Duodenal mucosa (tissue), 2 donors: ENCODE data around the gene NCOA7.

ENCODE experiments used
- H3K27ac ChIP-seq: one replicate; pipeline ENCODE4 v1.7.0; 2013; ENCODE audit warnings: low read depth, low read length
- H3K27me3 ChIP-seq, 2 donors: one replicate each; pipeline ENCODE4 v1.7.0; 2013; ENCODE audit warnings: low read length in 2 of 2, control low read depth in 1 of 2; ENCODE audit not compliant: insufficient read depth in 2 of 2, control insufficient read depth in 1 of 2
- H3K36me3 ChIP-seq, 2 donors: one replicate each; pipeline ENCODE4 v1.7.0; 2013; ENCODE audit warnings: low read length in 2 of 2, control low read depth in 1 of 2; ENCODE audit not compliant: insufficient read depth in 2 of 2, control insufficient read depth in 1 of 2
- H3K4me1 ChIP-seq, 2 donors: one replicate each; pipeline ENCODE4 v1.7.0; 2013; ENCODE audit warnings: low read length in 2 of 2, control low read depth in 1 of 2; ENCODE audit not compliant: insufficient read depth in 2 of 2, control insufficient read depth in 1 of 2
- H3K4me3 ChIP-seq, 2 donors: one replicate each; pipeline ENCODE4 v1.7.0; 2013; ENCODE audit warnings: low read length in 2 of 2, low read depth in 1 of 2
- H3K9ac ChIP-seq, 2 donors: one replicate each; pipeline ENCODE4 v1.7.0; 2013; ENCODE audit warnings: low read length in 2 of 2, low read depth in 1 of 2
- H3K9me3 ChIP-seq, 2 donors: one replicate each; pipeline ENCODE4 v1.7.0; 2013; ENCODE audit warnings: low read length in 2 of 2, control low read depth in 1 of 2; ENCODE audit not compliant: control insufficient read depth in 1 of 2

NCOA7 gene

DNA sequence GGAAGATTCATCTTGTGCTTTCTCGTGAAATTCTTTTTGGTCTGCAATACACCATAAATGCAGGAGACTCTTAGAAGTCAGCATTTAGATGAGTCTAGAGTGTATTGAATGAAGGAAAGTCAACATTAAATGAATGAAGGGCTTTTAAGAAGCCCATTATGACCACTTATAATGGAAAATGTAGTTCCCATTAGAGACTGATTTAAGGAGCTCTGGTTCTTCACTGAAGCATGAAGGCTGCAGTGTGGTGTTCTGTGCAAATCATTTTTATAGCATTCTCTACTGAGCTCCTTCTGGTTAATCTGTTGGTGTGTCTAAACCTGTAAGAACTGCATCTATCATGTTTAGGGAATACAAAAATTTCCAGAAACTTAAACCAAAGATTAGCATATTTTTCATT is 19.7 kb downstream of the NCOA7 start:
- H3K27me3 ChIP-seq = no peaks in the 10 kb centered on the region
- H3K9ac ChIP-seq = no peak overlapping the region
- no peaks in the 10 kb centered on the region for H3K9me3 ChIP-seq
- no peak overlapping the region for H3K4me3 ChIP-seq
- no peak overlapping the region for H3K27ac ChIP-seq
- peaks cover 58 to 73% of the 10 kb centered on the region in 2 donors for H3K4me1 ChIP-seq
- peaks cover 0 to 4% of the 10 kb centered on the region in 2 donors for H3K36me3 ChIP-seq

DNA sequence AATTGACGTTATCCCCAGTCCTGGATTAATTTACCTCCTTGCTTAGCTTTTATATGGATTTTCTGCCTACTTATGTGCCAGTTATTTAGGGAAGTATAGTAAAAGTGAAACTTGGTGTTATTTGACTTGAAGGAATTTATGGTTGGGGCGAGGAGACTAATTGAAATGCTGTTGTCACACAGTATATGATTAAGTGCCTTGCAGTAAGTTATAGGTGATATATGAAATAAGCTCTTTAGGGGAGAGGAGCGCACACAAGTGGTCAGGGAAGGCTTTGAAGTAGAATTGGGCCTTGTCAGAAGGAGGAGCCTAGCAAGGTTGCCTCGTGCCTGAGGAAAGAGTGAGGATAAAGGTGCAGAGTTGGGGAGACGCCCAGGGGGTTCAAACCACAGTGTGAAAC is 20.5 kb downstream of the NCOA7 start:
- Histone ChIP-seq H3K27me3 (no peaks in the 10 kb centered on the region), H3K9ac (no peak overlapping the region), H3K4me3 (peak overlapping the region in 1 of 2 donors; percentile 37), H3K9me3 (no peaks in the 10 kb centered on the region), H3K36me3 (peaks cover 0 to 4% of the 10 kb centered on the region in 2 donors), H3K27ac (no peak overlapping the region), H3K4me1 (peaks cover 51 to 76% of the 10 kb centered on the region in 2 donors)

DNA sequence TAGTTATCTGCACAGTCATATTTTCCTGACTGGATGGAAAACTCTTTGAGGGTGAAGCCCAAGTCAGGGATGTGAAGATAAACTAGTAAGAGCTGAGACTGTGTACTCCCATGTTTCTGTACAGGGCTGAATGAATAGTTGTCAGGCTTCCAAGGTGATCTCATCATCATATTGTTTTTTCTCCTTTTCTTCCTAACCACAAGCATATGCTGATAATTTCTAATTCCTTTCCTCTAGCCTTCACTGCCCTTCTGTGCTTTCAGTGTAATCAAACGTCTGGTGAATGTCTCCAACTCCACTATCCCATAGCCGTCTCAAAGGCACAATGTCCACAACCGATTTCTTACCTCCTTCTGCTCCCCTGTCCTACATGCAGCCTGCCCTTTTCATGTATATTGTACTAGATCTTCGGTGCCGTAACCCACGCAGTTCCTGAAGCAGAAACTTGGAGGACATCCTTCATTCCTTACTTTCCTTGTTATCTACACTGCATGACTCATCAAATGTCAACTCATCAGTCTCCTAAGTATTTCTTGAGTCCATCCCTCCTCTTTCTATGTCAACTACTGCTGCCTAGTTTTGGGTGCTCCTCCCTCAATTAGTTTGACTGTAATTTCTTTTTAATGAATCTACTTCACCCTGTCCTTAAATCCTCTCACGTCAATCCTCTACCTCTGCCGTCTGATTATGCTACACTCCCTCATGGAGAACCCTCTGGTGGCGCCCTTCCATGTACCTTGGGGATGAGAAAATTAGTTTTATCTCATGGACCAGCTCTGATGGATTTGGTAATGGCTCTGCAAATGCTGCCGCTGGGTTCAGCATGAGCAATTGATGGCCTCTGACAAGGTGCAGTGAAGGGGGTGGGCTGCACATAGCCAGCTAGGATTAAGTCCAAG is 21.9 kb downstream of the NCOA7 start:
- H3K4me3 ChIP-seq = peak overlapping the region in 1 of 2 donors; percentile 33
- no peaks in the 10 kb centered on the region for H3K9me3 ChIP-seq
- H3K9ac ChIP-seq = peak overlapping the region in 1 of 2 donors; percentile 9
- H3K27ac ChIP-seq = no peak overlapping the region
- H3K27me3 ChIP-seq = no peaks in the 10 kb centered on the region
- peaks cover 38 to 76% of the 10 kb centered on the region in 2 donors for H3K4me1 ChIP-seq
- peaks cover 0 to 4% of the 10 kb centered on the region in 2 donors for H3K36me3 ChIP-seq

DNA sequence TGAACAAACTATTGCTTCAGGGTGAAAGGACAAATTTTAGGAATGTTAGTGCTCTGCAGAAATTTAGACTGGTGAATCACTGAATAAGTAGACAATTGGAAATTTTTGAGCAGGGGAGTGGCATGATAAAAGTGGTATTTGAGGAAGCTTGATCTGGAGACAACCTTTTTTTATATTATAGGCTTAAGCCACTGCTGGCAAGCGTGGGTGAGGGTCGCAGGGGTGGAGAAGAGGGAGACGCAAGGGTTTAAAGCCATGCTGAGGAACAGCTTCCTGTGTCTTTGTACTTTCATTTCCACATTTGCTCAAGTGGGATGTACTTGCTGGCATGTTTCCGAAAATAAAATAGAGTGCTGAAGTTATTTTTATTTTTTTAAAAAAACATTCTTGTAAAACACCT is 23.7 kb downstream of the NCOA7 start:
- Histone ChIP-seq H3K9ac (no peak overlapping the region), H3K36me3 (no peaks in the 10 kb centered on the region), H3K27me3 (no peaks in the 10 kb centered on the region), H3K9me3 (no peaks in the 10 kb centered on the region), H3K4me1 (peaks cover 46 to 83% of the 10 kb centered on the region in 2 donors), H3K4me3 (no peak overlapping the region), H3K27ac (no peak overlapping the region)

DNA sequence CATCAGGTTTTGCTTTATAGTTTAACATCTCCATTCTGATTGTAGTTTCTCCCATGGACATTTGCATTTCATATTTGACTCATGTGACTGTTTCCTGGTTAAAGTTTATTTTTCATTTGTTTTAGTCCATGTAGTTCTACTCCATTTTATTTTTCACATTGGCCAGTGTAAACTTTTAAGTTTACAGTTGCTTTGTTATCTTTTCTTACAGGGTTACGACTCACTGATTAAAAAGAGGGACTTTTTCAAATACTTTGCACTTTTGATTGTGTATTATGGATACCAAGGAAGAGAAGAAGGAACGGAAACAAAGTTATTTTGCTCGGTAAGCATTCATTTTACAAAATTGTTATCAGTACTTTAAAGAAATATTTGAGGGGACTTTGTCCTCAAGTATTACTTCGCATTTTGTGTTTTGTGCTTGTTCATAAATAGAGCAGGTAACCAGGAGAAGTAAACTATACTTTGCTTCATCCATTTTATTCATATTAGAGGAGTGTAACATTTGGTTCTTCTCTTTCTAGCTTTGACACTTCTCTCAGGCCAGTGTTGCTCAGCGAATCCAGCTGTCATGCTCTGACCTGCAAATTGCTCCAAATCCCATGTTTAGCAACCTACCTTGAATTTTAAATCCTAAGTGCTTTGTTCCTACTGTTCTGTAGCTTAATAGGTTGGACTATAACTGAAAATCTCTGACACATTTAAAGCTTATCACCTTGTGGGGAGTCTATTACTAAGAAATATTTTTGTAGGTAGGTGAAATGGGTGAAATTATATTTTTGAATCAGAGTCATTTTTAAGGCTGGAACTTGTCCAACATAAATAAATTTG is 24.5 kb downstream of the NCOA7 start:
- no peaks in the 10 kb centered on the region for H3K27me3 ChIP-seq
- H3K4me3 ChIP-seq = peak overlapping the region in 1 of 2 donors; percentile 52
- no peaks in the 10 kb centered on the region for H3K9me3 ChIP-seq
- H3K4me1 ChIP-seq = peaks cover 54 to 88% of the 10 kb centered on the region in 2 donors
- peaks cover 0 to 5% of the 10 kb centered on the region in 2 donors for H3K36me3 ChIP-seq
- H3K9ac ChIP-seq = peak overlapping the region in 1 of 2 donors; percentile 5
- no peak overlapping the region for H3K27ac ChIP-seq

DNA sequence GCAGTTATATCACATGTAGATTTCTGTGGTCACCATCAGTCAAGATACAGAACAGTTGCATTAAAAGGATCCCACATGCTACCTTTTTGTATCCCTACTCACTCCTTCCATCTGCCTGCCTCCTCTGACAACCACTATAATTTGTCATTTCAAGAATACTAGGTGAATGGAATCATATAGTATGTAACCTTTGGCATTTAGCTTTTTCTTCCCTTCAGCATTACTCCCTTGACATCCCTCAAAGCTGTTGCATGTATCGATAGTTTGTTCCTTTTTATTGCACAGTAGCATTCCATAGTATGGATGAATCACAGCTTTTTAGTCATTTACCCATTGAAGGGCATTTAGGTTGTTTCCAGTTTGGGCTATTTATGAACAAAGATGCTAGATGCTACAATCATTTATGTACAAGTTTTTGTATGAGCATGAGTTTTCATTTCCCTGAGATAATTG is 26.1 kb downstream of the NCOA7 start:
- peak overlapping the region in 1 of 2 donors; percentile 4 for H3K4me3 ChIP-seq
- H3K36me3 ChIP-seq = peaks cover 0 to 10% of the 10 kb centered on the region in 2 donors
- H3K9me3 ChIP-seq = no peaks in the 10 kb centered on the region
- no peaks in the 10 kb centered on the region for H3K27me3 ChIP-seq
- H3K9ac ChIP-seq = no peak overlapping the region
- no peak overlapping the region for H3K27ac ChIP-seq
- H3K4me1 ChIP-seq = peaks cover 55 to 90% of the 10 kb centered on the region in 2 donors

DNA sequence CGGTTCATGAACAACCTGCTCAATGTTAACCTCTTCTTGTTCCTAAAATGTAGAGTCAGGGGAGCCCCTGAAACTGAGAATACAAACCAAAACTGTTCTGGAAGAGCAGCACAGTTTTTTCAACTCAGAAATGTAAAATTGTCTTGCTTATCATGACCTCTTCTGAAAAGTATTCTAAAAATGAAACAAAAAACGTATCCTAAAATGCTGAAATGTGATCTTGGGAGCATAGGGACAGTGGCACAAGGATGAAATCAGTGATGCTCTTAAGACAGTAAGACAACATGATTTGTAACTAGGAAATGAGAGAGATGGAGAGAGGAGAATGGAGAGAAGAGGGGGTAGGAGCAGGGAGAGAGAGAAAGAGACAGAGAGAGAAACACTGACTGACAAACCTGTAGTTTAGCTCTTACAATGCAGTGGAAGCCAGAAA is 27.5 kb downstream of the NCOA7 start:
- Histone ChIP-seq H3K27me3 (no peaks in the 10 kb centered on the region), H3K27ac (peak overlapping the region; percentile 26), H3K9me3 (no peaks in the 10 kb centered on the region), H3K9ac (no peak overlapping the region), H3K4me1 (peaks cover 49 to 82% of the 10 kb centered on the region in 2 donors), H3K36me3 (peaks cover 0 to 10% of the 10 kb centered on the region in 2 donors), H3K4me3 (peak overlapping the region; percentile 14 to 26)

DNA sequence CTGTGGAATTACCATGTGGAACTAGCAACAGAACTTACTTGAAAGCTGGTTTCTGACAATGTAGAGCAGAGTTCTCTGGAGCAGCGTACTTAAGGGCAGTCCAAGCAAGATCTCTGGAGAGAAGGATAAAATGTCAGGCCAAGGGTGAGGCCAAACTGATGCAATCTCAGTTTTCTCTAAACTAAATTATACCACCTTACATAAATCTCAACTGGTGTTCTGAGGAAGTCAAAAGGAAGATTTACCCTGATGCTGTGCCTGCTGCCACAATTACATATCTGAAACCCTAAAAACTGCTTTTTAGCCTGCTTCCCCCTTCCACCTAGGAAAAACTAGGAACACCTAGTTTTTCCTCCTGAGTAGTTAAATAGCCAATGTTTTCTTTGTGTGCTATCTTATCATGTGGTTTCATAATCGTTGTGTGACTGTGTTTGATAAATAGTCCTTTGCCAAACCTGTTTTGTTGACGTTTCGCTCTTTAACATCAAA is 28.1 kb downstream of the NCOA7 start:
- peak overlapping the region; percentile 26 for H3K27ac ChIP-seq
- peaks cover 49 to 87% of the 10 kb centered on the region in 2 donors for H3K4me1 ChIP-seq
- H3K27me3 ChIP-seq = no peaks in the 10 kb centered on the region
- no peaks in the 10 kb centered on the region for H3K9me3 ChIP-seq
- H3K36me3 ChIP-seq = peaks cover 0 to 10% of the 10 kb centered on the region in 2 donors
- H3K9ac ChIP-seq = no peak overlapping the region
- peak overlapping the region in 1 of 2 donors; percentile 3 for H3K4me3 ChIP-seq

DNA sequence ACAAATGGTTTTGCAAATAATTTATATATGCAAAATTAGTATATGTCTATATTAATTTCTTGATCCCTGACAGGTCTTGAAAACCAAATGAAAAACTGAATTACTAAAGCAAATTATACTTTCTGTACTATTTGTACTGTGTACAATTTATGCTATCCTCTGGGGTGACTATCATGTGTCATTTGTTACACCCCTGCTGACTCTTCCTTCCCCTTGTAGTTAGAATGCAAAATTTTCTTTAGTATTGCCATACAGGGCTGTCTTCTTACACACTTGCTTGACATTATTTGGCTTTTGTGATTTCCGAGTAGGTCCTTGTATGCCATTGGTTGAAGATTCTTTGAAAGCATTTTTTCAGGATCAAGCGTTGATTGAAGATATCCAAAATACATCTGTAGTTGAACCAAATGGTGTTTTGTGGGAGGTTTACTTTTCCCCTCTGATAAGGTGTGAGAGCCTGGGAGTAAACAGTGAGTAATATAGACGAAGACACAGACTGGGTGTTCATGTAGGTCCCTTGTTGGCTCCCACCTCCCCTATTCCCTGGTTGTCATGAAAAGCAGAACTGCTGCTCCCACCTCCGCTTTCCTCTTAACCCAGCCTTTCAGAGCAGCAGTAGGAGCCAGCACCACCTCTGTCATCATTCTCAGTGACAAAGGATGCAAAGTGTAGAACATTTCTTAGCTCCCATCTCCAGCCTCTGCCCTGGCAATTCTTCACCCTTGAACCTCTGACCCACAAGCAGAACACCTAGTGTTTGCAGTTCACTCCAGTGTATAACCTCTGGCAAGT is 29.0 kb downstream of the NCOA7 start:
- Histone ChIP-seq H3K27me3 (no peaks in the 10 kb centered on the region), H3K4me3 (no peak overlapping the region), H3K9me3 (no peaks in the 10 kb centered on the region), H3K36me3 (peaks cover 0 to 10% of the 10 kb centered on the region in 2 donors), H3K4me1 (peaks cover 44 to 81% of the 10 kb centered on the region in 2 donors), H3K9ac (no peak overlapping the region), H3K27ac (no peak overlapping the region)
